Astrocyte (in vitro differentiated cells and primary cell): ENCODE results near the gene POU3F3.

ENCODE experiments used
- EZH2 ChIP-seq: IDR thresholded peaks from 2 replicates; pipeline ENCODE4 v1.6.1; 2012; ENCODE audit warnings: mild to moderate bottlenecking, low read length, inconsistent platforms; ENCODE audit not compliant: insufficient read depth
- TF ChIP-seq, protein P1 (sequence below): IDR thresholded peaks from 2 replicates; pipeline ENCODE4 v1.5.1; 2011; ENCODE audit warnings: low read depth, mild to moderate bottlenecking, inconsistent platforms, low read length, moderate library complexity; ENCODE audit not compliant: insufficient read depth

DNA sequence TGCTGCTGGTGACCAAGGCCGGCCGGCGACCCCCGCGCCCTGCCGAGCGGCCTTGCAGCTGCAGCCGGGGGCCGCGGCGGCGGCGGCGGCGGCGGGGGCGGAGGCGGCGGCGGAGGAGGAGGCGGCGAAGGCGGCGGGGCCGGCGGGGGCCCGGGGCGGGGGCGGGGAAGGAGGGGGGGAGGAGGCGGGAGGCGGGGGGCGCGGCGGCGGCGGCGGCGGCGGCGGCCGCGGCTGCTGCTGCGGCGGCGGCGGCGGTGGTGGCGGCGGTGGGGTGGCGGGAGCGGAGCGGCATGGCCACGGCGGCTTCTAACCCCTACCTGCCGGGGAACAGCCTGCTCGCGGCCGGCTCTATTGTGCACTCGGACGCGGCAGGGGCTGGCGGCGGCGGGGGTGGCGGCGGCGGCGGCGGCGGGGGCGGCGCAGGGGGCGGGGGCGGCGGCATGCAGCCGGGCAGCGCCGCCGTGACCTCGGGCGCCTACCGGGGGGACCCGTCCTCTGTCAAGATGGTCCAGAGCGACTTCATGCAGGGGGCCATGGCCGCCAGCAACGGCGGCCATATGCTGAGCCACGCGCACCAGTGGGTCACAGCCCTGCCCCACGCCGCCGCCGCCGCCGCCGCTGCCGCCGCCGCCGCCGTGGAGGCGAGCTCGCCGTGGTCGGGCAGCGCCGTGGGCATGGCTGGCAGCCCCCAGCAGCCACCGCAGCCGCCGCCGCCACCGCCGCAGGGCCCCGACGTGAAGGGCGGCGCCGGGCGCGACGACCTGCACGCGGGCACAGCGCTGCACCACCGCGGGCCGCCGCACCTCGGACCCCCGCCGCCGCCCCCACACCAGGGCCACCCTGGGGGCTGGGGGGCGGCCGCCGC is 1.5 kb downstream of the POU3F3 start:
- TF ChIP-seq, protein P1, sequence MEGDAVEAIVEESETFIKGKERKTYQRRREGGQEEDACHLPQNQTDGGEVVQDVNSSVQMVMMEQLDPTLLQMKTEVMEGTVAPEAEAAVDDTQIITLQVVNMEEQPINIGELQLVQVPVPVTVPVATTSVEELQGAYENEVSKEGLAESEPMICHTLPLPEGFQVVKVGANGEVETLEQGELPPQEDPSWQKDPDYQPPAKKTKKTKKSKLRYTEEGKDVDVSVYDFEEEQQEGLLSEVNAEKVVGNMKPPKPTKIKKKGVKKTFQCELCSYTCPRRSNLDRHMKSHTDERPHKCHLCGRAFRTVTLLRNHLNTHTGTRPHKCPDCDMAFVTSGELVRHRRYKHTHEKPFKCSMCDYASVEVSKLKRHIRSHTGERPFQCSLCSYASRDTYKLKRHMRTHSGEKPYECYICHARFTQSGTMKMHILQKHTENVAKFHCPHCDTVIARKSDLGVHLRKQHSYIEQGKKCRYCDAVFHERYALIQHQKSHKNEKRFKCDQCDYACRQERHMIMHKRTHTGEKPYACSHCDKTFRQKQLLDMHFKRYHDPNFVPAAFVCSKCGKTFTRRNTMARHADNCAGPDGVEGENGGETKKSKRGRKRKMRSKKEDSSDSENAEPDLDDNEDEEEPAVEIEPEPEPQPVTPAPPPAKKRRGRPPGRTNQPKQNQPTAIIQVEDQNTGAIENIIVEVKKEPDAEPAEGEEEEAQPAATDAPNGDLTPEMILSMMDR, result no peak
- no peak for TF ChIP-seq EZH2
